Lower lobe of right lung (tissue), 2 donors: ENCODE results near the gene REXO4. TPM values are rescaled to one million over a fixed set of nuclear protein-coding genes. Genes with fewer than 3 reads are reported as not detected.
A peak's percentile ranks its signal among the peaks of the same experiment; 100 is the strongest.

Experiments used
- ATAC-seq, 2 donors: fragments of 200-7000 bp; cut with Tn5 transposase; one replicate each; pipeline ENCODE4 v1.9.1; 2020 to 2022; ENCODE audit warnings: mild to moderate bottlenecking in 2 of 2, moderate library complexity in 2 of 2
- DNase-seq: peaks from one replicate; pipeline ENCODE4 v3.0.0-alpha.2; 2020
- H3K27ac ChIP-seq: fragments of 200-600 bp; one replicate; pipeline ENCODE4 v1.8.0; 2022
- H3K27me3 ChIP-seq: fragments of 200-600 bp; one replicate; pipeline ENCODE4 v1.8.0; 2022; ENCODE audit warnings: low read depth
- H3K36me3 ChIP-seq: fragments of 200-600 bp; one replicate; pipeline ENCODE4 v1.8.0; 2022; ENCODE audit warnings: mild to moderate bottlenecking
- H3K4me1 ChIP-seq: fragments of 200-600 bp; one replicate; pipeline ENCODE4 v1.8.0; 2022
- H3K4me3 ChIP-seq: fragments of 200-600 bp; one replicate; pipeline ENCODE4 v1.8.0; 2022; ENCODE audit warnings: mild to moderate bottlenecking
- H3K9me3 ChIP-seq: fragments of 200-600 bp; one replicate; pipeline ENCODE4 v1.8.0; 2022
- intact Hi-C: fragments of 100-400 bp; cut with DNase I; formaldehyde crosslinking; loops from one replicate; pipeline ENCODE4 v1.11.0; 2022
- total RNA-seq: library from RNA; stranded (reverse); fragmentation: NEBNext Ultra II Directional; extraction: Animal tissue kit (Norgen Biotek cat#: 25700); gene quantifications from one replicate; pipeline ENCODE4 v1.2.1, GENCODE V29; 2021
- TF ChIP-seq, protein P1 (sequence below): fragments of 200-600 bp; IDR thresholded peaks from one replicate; pipeline ENCODE4 v1.8.0; 2022; ENCODE audit warnings: antibody characterized with exemption, mild to moderate bottlenecking
- donor health status: DM: no; HTN: yes; CAD: no; lungs with severe emphysema.

The REXO4 gene
- total RNA-seq, 1 donor from 2014 or later, result 20.9 TPM

DNA sequence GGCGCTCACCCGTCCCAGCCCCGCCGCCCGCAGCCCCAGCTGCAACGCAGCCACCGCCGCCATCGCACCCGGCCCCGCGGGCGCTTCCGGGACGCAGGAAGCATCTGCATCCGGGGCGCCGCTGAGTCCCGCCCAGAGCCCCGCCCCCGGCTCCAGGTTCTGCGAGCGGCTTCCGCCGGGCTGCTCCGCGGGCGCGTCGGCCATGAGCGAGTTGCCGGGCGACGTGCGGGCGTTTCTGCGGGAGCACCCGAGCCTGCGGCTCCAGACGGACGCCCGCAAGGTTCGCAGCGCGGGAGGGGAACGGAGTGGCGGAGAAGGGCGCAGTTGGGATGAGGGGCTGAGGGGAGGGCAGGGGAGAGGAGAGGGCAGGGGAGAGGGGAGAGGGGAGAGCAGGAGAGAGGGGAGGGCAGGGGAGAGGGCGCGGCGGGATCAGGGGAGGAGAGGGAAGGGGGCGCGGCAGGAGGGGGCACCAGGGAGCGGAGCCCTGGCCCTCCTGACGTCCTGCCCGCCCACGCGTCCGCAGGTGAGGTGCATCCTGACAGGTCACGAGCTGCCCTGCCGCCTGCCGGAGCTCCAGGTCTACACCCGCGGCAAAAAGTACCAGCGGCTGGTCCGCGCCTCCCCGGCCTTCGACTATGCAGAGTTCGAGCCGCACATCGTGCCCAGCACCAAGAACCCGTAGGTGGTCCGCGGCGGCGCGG, 61.3 kb downstream of the REXO4 start, which contains the start of the genes SURF1 and SURF2:
TSS of gene SURF1 (minus strand) at position 97 of the 701 bp plus-strand sequence. CDS start at position 63, 34 bp downstream.
TSS of gene SURF2 (plus strand) at position 160 of the 701 bp plus-strand sequence. CDS start at position 203, 43 bp downstream.
- H3K4me1 ChIP-seq, result peaks cover 29% of the 10 kb centered on the region
- peak; percentile 95 for DNase-seq
- intact Hi-C loops, result no loop called here
- peak within 1 kb of the TSS; percentile 91 for H3K4me3 ChIP-seq
- TF ChIP-seq, protein P1, sequence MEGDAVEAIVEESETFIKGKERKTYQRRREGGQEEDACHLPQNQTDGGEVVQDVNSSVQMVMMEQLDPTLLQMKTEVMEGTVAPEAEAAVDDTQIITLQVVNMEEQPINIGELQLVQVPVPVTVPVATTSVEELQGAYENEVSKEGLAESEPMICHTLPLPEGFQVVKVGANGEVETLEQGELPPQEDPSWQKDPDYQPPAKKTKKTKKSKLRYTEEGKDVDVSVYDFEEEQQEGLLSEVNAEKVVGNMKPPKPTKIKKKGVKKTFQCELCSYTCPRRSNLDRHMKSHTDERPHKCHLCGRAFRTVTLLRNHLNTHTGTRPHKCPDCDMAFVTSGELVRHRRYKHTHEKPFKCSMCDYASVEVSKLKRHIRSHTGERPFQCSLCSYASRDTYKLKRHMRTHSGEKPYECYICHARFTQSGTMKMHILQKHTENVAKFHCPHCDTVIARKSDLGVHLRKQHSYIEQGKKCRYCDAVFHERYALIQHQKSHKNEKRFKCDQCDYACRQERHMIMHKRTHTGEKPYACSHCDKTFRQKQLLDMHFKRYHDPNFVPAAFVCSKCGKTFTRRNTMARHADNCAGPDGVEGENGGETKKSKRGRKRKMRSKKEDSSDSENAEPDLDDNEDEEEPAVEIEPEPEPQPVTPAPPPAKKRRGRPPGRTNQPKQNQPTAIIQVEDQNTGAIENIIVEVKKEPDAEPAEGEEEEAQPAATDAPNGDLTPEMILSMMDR, result no peak
- no peaks in the 10 kb centered on the region for H3K9me3 ChIP-seq
- ATAC-seq, result peak; percentile 94 to 96
- H3K36me3 ChIP-seq, result peaks cover 68% of the 10 kb centered on the region
- H3K27ac ChIP-seq, result peak within 1 kb of the TSS; percentile 88
- H3K27me3 ChIP-seq, result no peaks in the 10 kb centered on the region

Other genes with a start within 250 kb of the REXO4 start
- gene OBP2B, start 208.8 kb downstream of the REXO4 start, total RNA-seq, result not detected
- 25.0 TPM for gene ABO, start 142.8 kb downstream of the REXO4 start, total RNA-seq
- gene SURF6, start 81.8 kb downstream of the REXO4 start, total RNA-seq, result 15.2 TPM
- 24.4 TPM for gene MED22, start 69.9 kb downstream of the REXO4 start, total RNA-seq
- 1,397 TPM for gene RPL7A, start 69.8 kb downstream of the REXO4 start, total RNA-seq
- 49.4 TPM for gene SURF1, start 61.5 kb downstream of the REXO4 start, total RNA-seq
- gene SURF2, start 61.5 kb downstream of the REXO4 start, total RNA-seq, result 15.2 TPM
- gene SURF4, start 42.0 kb downstream of the REXO4 start, total RNA-seq, result 126 TPM
- 1.6 TPM for gene STKLD1, start 41.6 kb downstream of the REXO4 start, total RNA-seq
- gene ADAMTS13, start 4.4 kb upstream of the REXO4 start, total RNA-seq, result 1.9 TPM
- gene CACFD1, start 42.0 kb upstream of the REXO4 start, total RNA-seq, result 34.3 TPM
- gene SLC2A6, start 61.1 kb upstream of the REXO4 start, total RNA-seq, result 10.5 TPM
- not detected for gene MYMK, start 106.9 kb upstream of the REXO4 start, total RNA-seq
- 10.1 TPM for gene ADAMTSL2, start 116.7 kb upstream of the REXO4 start, total RNA-seq
- gene FAM163B, start 191.4 kb upstream of the REXO4 start, total RNA-seq, result not detected
- gene DBH, start 218.4 kb upstream of the REXO4 start, total RNA-seq, result not detected